GM19025 (cell line): ENCODE results near the gene ITGA2.
"Not testable (repeated sequence)": the region's sequence is repeated elsewhere in the genome, so short reads cannot be mapped to it uniquely, and the experiment has no call there.

Source experiments
- ATAC-seq: cut with Tn5 transposase; IDR thresholded peaks from one replicate; pipeline ENCODE4 v1.9.1; 2021; ENCODE audit warnings: mild to moderate bottlenecking, low read depth, moderate library complexity; ENCODE audit not compliant: unreplicated experiment

The ITGA2 gene

GRCh38 chr5:52989025-52989780, at the start of gene ITGA2:
Gene ITGA2 (plus strand): TSS chr5:52989352. CDS start chr5:52989469, 117 bp downstream.
- peak; percentile 63 for ATAC-seq

GRCh38 chr5:52943285-52943684, 45.9 kb upstream of the ITGA2 start:
- ATAC-seq: no peak

- no peak for ATAC-seq
Measured at GRCh38 chr5:52943808-52944207, 45.3 kb upstream of the ITGA2 start.

DNA sequence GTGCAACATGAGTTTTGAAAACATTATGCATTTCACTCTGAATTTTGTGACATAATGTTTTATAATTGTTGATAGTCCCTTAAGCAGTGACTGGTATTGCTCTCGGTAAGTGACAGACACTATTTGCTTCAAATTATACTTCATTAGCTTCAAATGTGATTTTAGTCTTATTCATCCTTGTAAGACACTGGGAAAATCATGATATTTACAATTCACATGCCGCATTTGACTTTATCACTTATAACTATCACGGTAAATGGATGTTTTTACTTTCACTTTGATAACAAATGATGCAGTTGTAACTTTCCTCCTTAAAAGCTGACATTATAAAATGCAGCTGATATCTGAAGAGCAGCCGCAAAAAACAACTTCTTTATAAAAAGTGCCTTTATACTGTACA, 44.1 kb upstream of the ITGA2 start:
- ATAC-seq: no peak

DNA sequence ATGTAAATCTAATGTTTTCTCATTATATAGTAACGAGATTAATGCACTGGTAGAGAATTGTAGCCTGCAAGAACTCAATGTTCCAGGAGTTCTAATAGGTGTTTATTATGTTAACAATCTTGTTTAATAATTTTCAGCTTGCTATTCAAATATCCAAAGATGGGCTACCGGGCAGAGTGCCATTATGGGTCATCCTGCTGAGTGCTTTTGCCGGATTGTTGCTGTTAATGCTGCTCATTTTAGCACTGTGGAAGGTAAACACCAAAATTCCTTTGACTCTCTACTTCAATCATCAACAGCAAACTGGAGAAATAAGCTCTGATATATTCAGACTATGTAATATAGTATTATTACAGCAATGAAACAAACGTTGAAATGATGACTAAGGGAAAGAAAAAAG, 41.9 kb upstream of the ITGA2 start:
- no peak for ATAC-seq

- no peak for ATAC-seq
Measured at GRCh38 chr5:52947851-52948250, 41.3 kb upstream of the ITGA2 start.

DNA sequence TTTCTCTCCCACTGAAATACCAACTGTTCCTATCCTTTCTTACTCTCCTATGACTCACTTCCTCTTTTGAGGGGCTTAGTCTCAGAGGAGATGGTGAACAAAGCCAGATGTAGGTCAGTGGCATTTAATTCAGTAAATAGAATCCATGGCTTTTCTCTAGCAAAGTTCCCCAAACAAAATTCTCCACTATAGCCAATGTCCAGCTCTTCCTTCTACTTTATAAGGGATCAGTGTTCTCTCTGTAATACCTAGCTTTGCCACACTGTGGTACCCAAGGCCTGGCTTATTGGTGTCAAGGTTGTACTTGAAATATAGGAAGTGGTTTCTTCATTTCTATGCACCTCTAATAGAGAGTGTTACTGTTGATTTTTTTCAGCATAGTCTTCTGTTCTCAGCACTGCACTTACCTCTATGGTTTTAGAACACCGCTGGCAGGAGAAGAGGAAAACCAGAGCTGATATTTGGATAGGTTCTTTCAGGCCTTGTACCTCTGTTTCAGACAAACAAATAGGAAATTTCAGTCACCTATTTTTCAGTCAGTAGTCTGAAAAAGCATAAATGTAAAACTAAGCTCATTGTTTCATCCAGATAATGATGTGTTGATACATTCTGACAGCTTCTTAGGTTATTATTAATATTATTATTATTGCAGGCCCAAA, 40.6 kb upstream of the ITGA2 start:
- ATAC-seq: peak; percentile 97

GRCh38 chr5:52950686-52951085, 38.5 kb upstream of the ITGA2 start:
- ATAC-seq: no peak

- ATAC-seq: no peak
Measured at GRCh38 chr5:52952483-52952882, 36.7 kb upstream of the ITGA2 start.

DNA sequence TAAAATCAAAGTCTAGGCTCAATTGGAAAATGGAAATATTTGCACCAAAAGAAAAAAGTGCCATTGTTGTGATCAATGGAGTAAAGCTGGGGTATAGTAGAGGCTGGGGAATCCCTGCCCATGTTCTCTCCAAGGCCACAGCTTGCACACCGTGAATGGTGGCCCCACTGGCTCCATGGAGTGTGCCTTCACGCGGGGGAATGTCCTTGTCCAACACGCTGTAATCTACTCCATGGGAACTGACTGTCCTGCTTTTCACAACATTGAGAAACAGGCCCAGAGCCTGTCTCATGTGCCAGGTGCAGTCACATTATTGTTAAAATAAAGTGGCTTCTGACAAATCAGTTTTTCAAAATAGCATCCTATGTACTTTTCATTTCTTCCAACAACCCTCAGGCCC, 33.1 kb upstream of the ITGA2 start:
- ATAC-seq: no peak

DNA sequence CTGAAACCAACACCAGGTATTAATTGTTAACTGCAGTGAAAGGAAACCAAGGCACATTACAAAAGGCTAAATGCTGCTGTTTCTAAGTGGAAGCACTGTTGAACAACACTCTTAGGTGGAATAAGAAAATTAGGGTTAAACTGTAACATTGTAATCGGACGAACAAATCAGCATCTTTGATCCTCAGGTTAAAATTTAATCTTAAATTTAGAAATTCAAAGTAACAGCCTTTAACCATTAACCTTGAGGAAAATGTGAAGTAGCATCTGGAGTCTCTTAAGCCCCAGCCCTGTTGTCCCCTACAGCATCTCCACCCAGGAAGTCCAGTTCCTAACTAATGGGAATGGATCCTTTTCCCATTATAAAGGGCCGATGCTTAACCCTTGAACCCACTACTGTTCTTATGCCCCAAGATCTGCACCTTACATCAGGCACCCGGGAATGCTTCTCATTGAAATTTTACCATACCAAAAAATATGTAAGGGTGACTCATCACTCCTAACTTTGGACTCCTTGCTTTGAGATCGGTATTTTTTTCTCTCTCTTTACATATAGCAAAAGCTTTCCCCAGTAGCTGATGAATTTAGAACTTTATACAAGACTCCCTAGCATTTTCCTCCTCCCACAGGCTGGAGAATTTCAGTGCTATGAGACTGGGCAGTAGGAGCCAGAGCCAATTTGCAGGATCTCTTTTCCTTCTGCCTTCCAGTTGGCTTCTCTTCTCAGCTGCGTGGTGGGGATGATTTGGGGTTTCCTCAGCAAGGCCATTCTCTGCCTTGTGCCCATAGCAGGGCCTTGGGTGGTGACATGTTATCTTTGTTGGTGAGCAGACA, 32.0 kb upstream of the ITGA2 start:
- ATAC-seq: peak; percentile 86

DNA sequence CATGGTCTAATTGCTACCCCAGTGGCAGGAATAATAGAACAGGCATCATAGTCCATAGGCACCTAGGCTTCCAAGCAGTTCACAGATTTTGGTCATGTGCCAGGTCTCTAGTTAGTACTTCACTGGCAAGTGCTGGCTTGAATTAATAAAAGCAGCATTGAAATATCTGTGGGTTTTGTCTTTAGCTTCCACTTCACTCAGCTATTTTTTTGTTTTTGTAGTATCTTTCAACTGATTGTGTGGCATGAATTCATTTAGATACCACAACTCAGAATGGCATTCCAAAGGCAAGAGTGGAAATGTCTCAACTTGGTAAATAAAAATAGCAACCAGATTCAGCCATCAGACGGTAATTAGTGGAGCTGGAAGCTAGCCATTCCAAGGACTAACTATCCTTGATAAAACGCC, 27.9 kb upstream of the ITGA2 start:
- ATAC-seq: no peak

GRCh38 chr5:52963636-52964035, 25.5 kb upstream of the ITGA2 start:
- no peak for ATAC-seq

DNA sequence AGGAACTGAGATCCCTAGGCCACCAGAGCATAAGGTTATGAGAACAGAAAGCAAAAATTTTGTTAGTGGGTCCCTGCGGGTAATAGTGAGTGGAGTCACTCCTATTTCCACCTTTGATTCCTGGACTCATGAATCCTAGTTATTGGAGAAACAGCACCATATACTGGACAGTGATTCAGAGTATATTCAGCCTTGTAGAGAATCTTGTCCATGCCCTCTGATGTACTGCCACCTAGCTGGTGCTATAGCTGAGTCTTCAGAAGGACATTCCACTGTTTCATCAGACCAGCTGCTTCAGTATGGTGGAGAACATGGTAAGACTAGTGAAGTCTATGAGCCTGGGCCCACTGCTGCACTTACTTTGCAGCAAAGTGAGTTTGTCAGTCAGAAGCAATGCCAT, 25.0 kb upstream of the ITGA2 start:
- no peak for ATAC-seq

- ATAC-seq: not testable (repeated sequence)
Measured at GRCh38 chr5:52976157-52976556, 13.0 kb upstream of the ITGA2 start.

DNA sequence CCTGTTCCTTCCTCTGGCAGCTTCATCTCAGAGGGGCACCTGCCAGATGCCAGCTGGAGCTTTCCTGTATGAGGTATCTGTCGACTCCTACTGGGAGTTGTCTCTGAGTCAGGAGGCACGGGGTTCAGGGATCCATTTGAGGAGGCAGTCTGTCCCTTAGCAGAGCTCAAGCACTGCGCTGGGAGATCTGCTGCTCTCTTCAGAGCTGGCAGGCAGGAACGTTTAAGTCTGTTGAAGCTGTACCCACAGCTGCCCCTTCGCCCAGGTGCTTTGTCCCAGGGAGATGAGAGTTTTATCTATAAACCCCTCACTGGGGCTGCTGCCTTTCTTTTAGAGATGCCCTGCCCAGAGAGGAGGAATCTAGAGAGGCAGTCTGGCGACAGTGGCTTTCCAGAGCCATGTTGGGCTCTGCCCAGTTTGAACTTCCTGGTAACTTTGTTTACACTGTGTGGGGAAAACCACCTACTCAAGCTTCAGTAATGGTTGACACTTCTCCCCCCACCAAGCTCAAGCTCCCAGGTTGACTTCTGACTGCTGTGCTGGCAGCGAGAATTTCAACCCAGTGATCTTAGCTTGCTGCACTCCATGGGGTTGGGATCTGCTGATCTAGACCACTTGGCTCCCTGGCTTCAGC, 11.8 kb upstream of the ITGA2 start:
- no peak for ATAC-seq

DNA sequence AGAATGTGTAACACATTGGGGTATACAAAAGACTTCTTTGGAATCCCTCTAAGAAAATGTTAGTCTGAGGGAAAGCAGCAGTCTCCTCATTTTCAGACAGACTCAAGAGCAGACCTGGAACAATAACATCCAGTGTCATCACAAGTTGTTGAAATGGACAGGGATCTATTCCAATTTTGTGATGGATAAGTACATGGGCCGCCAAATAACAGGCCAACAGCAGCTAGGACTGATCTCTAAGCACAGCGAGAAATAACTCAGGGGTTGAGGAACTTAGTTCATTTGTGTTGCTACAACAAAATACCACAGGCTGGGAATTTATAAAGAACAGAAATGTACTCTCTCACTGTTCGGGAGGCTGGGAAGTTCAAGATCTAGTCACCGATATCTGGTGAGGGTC, 7.6 kb upstream of the ITGA2 start:
- ATAC-seq: no peak

DNA sequence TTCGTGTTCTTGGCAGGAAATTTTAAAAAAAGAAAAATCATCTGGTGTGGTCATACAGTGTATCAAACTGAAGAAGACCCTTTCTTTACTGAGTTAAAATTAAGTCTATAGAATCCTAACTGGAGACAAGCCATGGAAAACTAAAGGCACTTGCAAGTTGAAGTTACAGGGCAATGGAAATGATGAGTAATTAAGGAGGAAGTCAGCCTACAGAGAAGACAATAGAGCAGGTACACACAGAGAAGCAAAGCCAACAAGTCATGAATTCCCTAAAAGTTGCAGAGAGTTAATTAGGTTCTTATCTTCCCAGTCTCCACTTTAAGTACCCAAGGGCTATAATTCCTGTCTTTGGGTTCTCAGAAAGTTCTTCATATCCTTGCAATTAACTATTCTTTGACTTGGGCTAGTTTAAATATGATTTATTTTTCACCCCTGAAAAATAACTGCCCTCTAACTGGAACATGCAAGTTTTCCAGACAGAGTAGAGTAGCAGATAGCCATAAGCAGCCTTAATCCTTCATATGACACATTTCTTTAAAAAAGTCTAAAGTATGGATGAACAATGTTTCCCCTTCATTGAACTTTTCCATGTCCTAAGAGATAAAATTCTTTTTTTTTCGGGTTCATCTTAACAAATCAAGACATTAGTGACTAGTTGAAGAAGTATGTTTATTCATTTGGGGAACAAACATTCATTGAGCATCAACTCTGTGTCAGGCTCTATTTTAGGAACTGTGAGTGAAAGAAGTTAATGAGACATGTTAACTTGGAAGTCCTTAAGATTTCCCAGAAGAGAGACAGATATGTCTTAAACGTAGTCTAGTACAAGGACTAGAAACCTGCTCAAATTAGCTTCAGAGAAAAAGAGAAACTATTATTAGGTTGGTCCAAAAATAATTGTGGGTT, 5.2 kb upstream of the ITGA2 start:
- ATAC-seq: no peak

DNA sequence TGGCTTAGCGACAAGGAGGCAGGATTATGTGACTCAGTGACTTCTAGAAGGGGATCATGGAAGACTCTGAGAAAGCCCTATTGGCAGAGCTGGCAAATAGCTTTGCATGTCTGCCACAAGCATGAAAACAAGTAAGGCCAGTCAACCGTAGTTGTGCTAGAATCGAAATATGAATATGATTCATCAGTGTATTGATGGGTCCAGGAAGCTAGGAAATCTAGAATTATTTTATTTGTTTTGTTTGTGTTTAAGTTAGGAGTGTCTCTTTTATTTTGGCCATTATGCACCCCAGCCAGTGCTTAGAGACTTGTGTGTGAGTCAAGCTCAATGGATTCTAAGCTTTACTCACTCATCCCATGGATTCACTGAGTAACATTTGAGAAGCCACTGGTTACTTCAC, 3.8 kb upstream of the ITGA2 start:
- ATAC-seq: no peak
